SK-N-MC (cell line): Measurements from ENCODE around the gene KRTAP12-4.
"Not testable (repeated sequence)": the region's sequence is repeated elsewhere in the genome, so short reads cannot be mapped to it uniquely, and the experiment has no call there.

Experiments
- DNase-seq: peaks from one replicate; pipeline ENCODE4 v3.0.0-alpha.2; 2011; ENCODE audit warnings: low read depth, low spot score
- H3K27ac ChIP-seq: fragments of 200-600 bp; sonication (generic); 2 replicates; pipeline ENCODE4 v1.5.1; 2016; ENCODE audit warnings: mixed run types
- H3K36me3 ChIP-seq: fragments of 200-600 bp; sonication (generic); 2 replicates; pipeline ENCODE4 v1.6.1; 2017; ENCODE audit warnings: antibody characterized with exemption, low read length, mixed read lengths; ENCODE audit not compliant: insufficient read depth
- H3K4me3 ChIP-seq: fragments of 200-600 bp; sonication (generic); 2 replicates; pipeline ENCODE4 v1.5.1; 2016
- H3K9ac ChIP-seq: fragments of 200-600 bp; sonication (generic); 2 replicates; pipeline ENCODE4 v1.8.0; 2017; ENCODE audit warnings: mixed run types, mixed read lengths; ENCODE audit not compliant: insufficient read length
- H3K9me3 ChIP-seq: fragments of 200-600 bp; sonication (generic); 2 replicates; pipeline ENCODE4 v1.6.1; 2017; ENCODE audit warnings: low read depth, mild to moderate bottlenecking, antibody characterized with exemption, low read length, moderate library complexity, mixed read lengths
- EZH2 ChIP-seq: fragments of 200-600 bp; sonication (generic); IDR thresholded peaks from one replicate; pipeline ENCODE4 v1.6.1; 2017; ENCODE audit warnings: antibody characterized with exemption
- FOXP2 ChIP-seq: optimal IDR thresholded peaks from 2 replicates; pipeline ENCODE3; 2011; ENCODE audit warnings: mild to moderate bottlenecking, moderate library complexity; ENCODE audit not compliant: insufficient read depth; ENCODE audit errors: extremely low read length, control extremely low read depth
- POLR2AphosphoS5 ChIP-seq: IDR thresholded peaks from 2 replicates; pipeline ENCODE4 v1.6.1; 2012; ENCODE audit warnings: mild to moderate bottlenecking, low read depth, low read length, borderline replicate concordance

The KRTAP12-4 gene

DNA sequence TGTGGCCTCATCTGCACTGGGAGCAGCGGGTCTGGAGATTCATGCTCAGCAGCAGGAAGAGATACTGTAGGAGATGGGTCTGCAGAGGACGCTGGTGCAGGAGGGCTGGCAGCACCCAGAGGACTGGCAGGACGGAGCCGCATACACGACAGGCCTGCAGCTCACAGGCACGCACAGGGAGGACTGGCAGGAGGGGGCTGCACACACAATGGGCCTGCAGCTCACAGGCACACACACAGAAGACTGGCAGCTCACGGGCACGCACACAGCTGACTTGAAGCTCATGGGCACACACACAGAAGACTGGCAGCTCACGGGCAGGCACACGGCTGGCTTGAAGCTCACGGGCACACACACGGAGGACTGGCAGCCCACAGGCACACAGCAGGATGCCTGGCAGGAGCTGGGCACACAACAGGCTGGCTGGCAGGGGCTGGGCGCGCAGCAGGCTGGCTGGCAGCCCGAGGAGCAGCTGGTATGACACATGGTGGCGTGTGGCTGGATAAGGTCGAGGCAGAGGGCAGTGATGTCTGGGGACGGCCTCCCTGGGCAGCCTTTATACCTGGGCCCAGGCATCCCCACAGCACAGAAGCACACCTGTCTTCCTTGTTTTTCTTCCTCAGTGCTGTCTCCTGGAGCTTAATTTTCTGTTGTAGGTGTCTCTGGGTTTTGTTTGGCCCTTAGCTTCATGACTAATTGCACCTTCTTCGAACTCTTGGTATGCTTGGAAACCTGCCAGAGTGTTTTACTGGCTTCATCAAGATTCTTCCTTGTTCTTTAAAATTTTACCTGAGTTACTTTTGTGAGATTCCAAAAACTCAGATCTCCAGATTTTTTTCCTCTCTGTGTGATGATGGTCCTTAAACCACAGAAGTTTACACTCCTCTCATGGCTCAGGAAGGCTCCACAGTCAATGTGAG is 12.2 kb upstream of the KRTAP12-4 start, which contains the start of gene KRTAP12-2:
TSS of gene KRTAP12-2 (minus strand) at position 527 of the 920 bp plus-strand sequence. CDS start at position 486, 41 bp downstream.
- Histone ChIP-seq H3K27ac (no peak within 1 kb of the TSS), H3K9me3 (peaks cover 16% of the 10 kb centered on the region), H3K4me3 (no peak within 1 kb of the TSS), H3K36me3 (peaks cover 18% of the 10 kb centered on the region; the same call in 1 of the 2 replicates), H3K9ac (no peak within 1 kb of the TSS)
- TF ChIP-seq FOXP2, result no peak
- no peak for TF ChIP-seq POLR2AphosphoS5
- no peak for TF ChIP-seq EZH2
- DNase-seq, result no peak

DNA sequence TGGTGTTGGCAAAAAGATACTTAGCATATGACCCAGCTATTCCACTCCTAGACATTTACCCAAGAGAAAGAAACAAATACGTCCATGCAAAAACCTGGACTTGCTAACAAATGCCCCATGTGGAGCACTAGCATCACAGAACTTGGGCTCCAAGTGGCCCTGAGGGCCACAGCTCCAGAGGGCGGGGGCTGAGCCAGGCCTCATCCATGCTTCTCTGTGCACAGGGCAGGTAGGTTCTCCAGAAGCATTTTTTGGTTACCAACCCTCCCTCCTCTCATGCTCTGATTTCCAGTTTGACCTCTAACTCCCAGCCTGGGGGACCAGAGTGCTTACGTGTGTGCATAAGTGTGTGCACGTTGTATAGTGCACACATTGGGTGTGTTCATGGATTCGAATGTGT is 10.2 kb upstream of the KRTAP12-4 start:
- H3K9me3 ChIP-seq, result peaks cover 11% of the 10 kb centered on the region
- H3K9ac ChIP-seq, result no peak overlapping the region
- H3K27ac ChIP-seq, result no peak overlapping the region
- H3K36me3 ChIP-seq, result peaks cover 25% of the 10 kb centered on the region; the same call in 1 of the 2 replicates
- no peak for DNase-seq
- H3K4me3 ChIP-seq, result no peak overlapping the region
- TF ChIP-seq EZH2, result no peak
- no peak for TF ChIP-seq POLR2AphosphoS5
- TF ChIP-seq FOXP2, result no peak

DNA sequence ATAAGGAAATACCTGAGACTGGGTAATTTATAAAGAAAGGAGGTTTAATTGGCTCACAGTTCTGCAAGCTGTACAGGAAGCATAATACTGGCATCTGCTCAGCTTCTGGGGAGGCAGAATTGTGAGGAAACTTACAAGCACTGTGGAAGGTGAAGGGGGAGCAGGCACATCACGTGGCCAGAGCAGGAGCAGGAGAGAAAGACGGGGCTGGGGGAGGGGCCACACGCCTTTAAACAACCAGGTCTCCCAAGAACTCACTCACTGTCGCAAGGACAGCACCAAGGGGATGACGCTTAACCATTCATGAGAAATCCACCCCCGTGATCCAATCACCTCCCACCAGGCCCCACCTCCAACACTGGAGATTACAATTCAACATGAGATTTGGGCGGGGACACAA is 7.1 kb upstream of the KRTAP12-4 start:
- H3K9ac ChIP-seq, H3K4me3 ChIP-seq, H3K9me3 ChIP-seq: not testable (repeated sequence)

DNA sequence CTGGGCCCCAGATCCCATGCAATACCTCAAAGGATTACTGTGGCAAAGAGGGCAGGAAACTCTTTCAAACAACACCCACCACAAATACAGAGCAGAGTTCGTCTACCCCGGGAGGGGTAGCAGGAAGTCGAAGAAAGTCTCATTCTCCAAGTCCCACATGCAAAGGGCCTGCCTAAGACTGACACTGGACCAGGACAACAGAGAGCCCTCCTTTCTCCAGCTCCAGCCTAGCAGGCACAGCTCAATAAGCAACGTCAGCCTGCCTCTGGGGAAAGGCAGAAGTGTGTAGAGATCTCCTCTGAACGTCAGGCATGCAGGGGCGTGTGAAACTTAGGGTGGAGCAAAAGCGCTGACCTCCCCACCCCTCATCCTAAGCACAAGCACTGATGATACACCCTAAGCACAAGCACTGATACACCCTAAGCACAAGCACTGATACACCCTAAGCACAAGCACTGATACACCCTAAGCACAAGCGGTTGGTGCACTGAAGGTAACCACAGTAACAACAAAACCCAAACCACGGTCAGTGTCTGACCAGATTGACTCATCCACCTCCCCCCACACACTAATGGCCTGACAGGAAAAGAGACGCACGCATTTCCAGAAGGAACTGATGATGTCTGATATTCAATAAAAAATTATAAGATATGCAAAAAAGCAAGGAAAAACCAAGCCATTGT is 4.6 kb upstream of the KRTAP12-4 start:
- Histone ChIP-seq H3K9me3 (peaks cover 5% of the 10 kb centered on the region; the same call in 1 of the 2 replicates), H3K27ac (no peak overlapping the region), H3K36me3 (peaks cover 39% of the 10 kb centered on the region; the same call in 1 of the 2 replicates), H3K9ac (no peak overlapping the region), H3K4me3 (no peak overlapping the region)
- TF ChIP-seq EZH2, result no peak
- no peak for TF ChIP-seq POLR2AphosphoS5
- no peak for TF ChIP-seq FOXP2
- DNase-seq, result no peak

More for the DNA sequence above, 7.1 kb upstream of the KRTAP12-4 start:
- DNase-seq, H3K27ac ChIP-seq: not testable (repeated sequence)
- peaks cover 35% of the 10 kb centered on the region; the same call in 1 of the 2 replicates for H3K36me3 ChIP-seq

DNA sequence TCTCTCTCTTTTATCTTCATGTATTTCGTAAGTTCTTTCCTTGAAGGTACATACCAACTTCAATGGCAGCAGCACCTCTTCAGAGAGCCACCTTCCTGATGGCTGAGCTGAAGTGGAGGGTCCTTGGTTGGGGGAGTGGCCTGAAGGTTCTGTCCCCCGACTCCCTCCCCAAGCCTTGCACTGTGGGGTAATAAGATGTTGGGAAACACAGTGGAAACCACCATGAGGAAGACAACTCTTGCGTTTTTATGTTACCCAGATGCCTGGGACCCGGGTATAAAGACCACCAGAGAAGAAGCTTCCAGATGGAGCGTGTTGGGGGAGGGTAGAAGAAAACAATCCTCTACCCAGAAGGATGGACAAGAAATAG is 4.1 kb upstream of the KRTAP12-4 start:
- H3K9ac ChIP-seq, result no peak overlapping the region
- DNase-seq, result no peak
- no peak overlapping the region for H3K4me3 ChIP-seq
- no peak for TF ChIP-seq FOXP2
- no peak for TF ChIP-seq EZH2
- no peak for TF ChIP-seq POLR2AphosphoS5
- peaks cover 39% of the 10 kb centered on the region; the same call in 1 of the 2 replicates for H3K36me3 ChIP-seq
- H3K27ac ChIP-seq, result no peak overlapping the region
- H3K9me3 ChIP-seq, result peaks cover 2% of the 10 kb centered on the region; the same call in 1 of the 2 replicates

DNA sequence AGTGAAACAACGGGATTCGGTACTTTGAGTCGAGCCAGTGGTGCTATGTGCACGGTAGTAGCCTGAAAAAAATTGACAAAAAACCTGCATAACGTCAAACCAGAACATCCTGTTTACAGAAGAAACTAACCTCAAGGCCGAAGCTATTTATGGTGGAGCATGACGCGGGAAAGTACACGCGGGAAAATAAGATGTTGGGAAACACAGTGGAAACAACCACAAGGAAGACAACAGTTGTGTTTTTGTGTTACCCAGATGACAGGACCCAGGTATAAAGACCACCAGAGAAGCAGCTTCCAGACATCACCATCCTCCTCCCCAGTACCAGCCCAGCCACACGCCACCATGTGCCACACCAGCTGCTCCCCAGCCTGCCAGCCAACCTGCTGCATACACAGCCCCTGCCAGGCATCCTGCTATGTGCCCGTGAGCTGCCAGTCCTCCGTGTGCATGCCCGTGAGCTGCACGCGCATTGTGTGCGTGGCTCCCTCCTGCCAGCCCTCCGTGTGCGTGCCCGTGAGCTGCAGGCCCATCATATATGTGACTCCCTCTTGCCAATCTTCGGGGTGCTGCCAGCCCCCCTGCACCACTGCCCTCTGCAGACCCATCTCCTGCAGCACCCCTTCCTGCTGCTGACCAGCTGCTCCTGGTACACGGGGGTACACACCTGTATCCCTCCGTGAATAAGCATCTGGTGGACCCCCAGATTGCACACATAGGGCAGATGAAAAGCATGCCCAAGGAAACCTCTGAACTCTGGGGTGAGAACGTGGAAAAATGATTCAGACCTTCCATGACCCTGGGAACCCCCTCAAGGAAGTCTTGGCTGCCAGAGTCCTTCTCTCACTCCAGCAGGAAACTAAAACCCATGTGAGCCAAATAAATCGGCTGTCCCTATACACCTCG is 3.4 kb upstream of the KRTAP12-4 start, which contains the start of gene KRTAP12-3:
TSS of gene KRTAP12-3 (plus strand) at position 298 of the 906 bp plus-strand sequence. CDS start at position 346, 48 bp downstream.
- H3K4me3 ChIP-seq, result no peak within 1 kb of the TSS
- H3K27ac ChIP-seq, result no peak within 1 kb of the TSS
- TF ChIP-seq FOXP2 (no peak), POLR2AphosphoS5 (no peak), EZH2 (no peak)
- H3K36me3 ChIP-seq, result peaks cover 39% of the 10 kb centered on the region; the same call in 1 of the 2 replicates
- no peak within 1 kb of the TSS for H3K9ac ChIP-seq
- H3K9me3 ChIP-seq, result peaks cover 2% of the 10 kb centered on the region; the same call in 1 of the 2 replicates
- DNase-seq, result no peak

DNA sequence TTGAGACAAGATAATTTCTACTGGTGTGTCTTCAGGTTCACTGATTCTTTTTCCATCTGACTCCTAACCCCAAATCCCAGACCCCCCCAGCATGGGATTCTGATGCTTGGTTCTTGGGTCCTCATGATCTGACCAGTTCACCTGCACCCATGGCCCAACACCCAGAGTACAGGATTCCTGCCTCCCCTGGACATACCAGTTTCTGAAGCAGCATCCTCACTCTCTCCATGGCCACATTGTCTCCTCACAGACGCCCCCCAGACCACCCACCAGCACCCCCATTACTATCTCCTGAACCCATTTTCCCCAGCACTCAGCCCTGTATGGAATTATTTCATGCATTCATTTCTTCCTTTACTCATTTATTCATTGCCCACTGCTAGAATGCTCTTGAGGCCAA is 2.4 kb upstream of the KRTAP12-4 start:
- peaks cover 39% of the 10 kb centered on the region; the same call in 1 of the 2 replicates for H3K36me3 ChIP-seq
- TF ChIP-seq FOXP2 (no peak), EZH2 (no peak), POLR2AphosphoS5 (no peak)
- no peak overlapping the region for H3K27ac ChIP-seq
- no peak for DNase-seq
- peaks cover 2% of the 10 kb centered on the region; the same call in 1 of the 2 replicates for H3K9me3 ChIP-seq
- no peak overlapping the region for H3K9ac ChIP-seq
- no peak overlapping the region for H3K4me3 ChIP-seq
